Measurements from ENCODE around the gene TOR4A.
"Not testable (repeated sequence)": the region's sequence is repeated elsewhere in the genome, so short reads cannot be mapped to it uniquely, and the experiment has no call there.

The TOR4A gene

GRCh38 chr9:137237759-137238726 is 39.5 kb upstream of the TOR4A start:
- no peak overlapping the region for H3K27ac ChIP-seq (ENCODE audit: low read length)
- no peak overlapping the region for H3K4me3 ChIP-seq (ENCODE audit: low read depth in 1 of 2, low read length in 2 of 2)
- DNase-seq, result no peak
- peaks cover 15% of the 10 kb centered on the region for H3K36me3 ChIP-seq (ENCODE audit: insufficient read depth, low read length)
- ATAC-seq (ENCODE audit: insufficient read depth, low read depth), result no peak
- H3K79me2 ChIP-seq (ENCODE audit: insufficient read depth, low read length), result peaks cover 25% of the 10 kb centered on the region
- H3K9me3 ChIP-seq (ENCODE audit: insufficient read depth, low read length, severe bottlenecking), result no peaks in the 10 kb centered on the region
- H3K4me1 ChIP-seq (ENCODE audit: insufficient read depth, low read length), result peaks cover 50% of the 10 kb centered on the region
- H3K4me2 ChIP-seq (ENCODE audit: insufficient read depth, low read length), result 0 out of 2 replicates have a peak overlapping the region, but pooled peaks have one; percentile 12
- no peak overlapping the region; the same call in 1 of the 2 replicates for H3K9ac ChIP-seq (ENCODE audit: low read depth, low read length)
- H3K27me3 ChIP-seq (ENCODE audit: insufficient read depth, low read length, poor library complexity), result no peaks in the 10 kb centered on the region
- H2AFZ ChIP-seq (ENCODE audit: low read depth, low read length), result no peak overlapping the region
- TF ChIP-seq CTCF (IDR thresholded peaks at IDR 0.05; ENCODE audit: borderline replicate concordance, extremely low read depth, low read length, poor library complexity, severe bottlenecking), result no peak
- TF ChIP-seq EZH2 (IDR thresholded peaks at IDR 0.05; ENCODE audit: borderline replicate concordance, low read depth, low read length, severe bottlenecking), result no peak
- H4K20me1 ChIP-seq (ENCODE audit: insufficient read depth, low read length), result peaks cover 29% of the 10 kb centered on the region

DNA sequence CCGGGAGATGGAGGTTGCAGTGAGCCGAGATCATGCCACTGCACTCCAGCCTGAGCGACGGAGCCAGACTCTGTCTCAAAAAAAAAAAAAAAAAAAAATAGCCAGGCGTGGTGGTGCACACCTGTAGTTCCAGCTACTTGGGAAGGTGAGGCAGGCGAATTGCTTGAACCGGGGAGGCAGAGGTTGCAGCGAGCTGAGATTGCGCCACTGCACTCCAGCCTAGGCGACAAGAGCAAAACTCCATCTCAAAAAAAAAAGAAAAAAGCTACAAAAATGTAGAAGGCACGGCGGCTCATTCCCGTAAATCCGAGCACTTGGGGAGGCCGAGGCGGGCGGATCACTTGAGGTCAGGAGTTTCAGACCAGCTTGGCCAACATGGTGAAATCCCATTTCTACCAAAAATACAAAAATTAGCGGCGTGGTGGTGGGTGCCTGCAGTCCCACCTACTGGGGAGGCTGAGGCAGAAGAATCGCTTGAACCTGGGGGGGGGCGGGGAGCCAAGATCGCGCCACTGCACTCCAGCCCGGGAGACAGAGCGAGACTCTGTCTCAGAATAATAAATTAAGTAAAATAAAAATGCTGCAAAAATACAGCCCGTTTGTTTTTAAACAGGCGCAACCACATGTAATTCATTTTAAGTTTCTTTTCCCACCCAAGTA is 37.9 kb upstream of the TOR4A start:
- H4K20me1 ChIP-seq (ENCODE audit: insufficient read depth, low read length), result peaks cover 44% of the 10 kb centered on the region
- H3K27ac ChIP-seq (ENCODE audit: low read length), result peak overlapping the region; percentile 89
- H3K9ac ChIP-seq (ENCODE audit: low read depth, low read length), result peak overlapping the region; percentile 89
- peak overlapping the region; percentile 35 to 77; a peak in 3 of 4 replicates for H3K4me3 ChIP-seq (ENCODE audit: low read depth in 1 of 2, low read length in 2 of 2)
- peaks cover 55% of the 10 kb centered on the region for H3K4me1 ChIP-seq (ENCODE audit: insufficient read depth, low read length)
- H3K9me3 ChIP-seq (ENCODE audit: insufficient read depth, low read length, severe bottlenecking); H3K27me3 ChIP-seq (ENCODE audit: insufficient read depth, low read length, poor library complexity); ATAC-seq (ENCODE audit: insufficient read depth, low read depth); DNase-seq: not testable (repeated sequence)
- H3K4me2 ChIP-seq (ENCODE audit: insufficient read depth, low read length), result peak overlapping the region; percentile 91
- H3K79me2 ChIP-seq (ENCODE audit: insufficient read depth, low read length), result peaks cover 25% of the 10 kb centered on the region
- peaks cover 25% of the 10 kb centered on the region for H3K36me3 ChIP-seq (ENCODE audit: insufficient read depth, low read length)
- H2AFZ ChIP-seq (ENCODE audit: low read depth, low read length), result peak overlapping the region; percentile 68; the same call in 1 of the 2 replicates

- Histone ChIP-seq H3K9ac (ENCODE audit: low read depth, low read length) (peak overlapping the region; percentile 89), H3K4me2 (ENCODE audit: insufficient read depth, low read length) (peak overlapping the region; percentile 91), H3K4me1 (ENCODE audit: insufficient read depth, low read length) (peaks cover 55% of the 10 kb centered on the region), H3K79me2 (ENCODE audit: insufficient read depth, low read length) (peaks cover 25% of the 10 kb centered on the region), H4K20me1 (ENCODE audit: insufficient read depth, low read length) (peaks cover 49% of the 10 kb centered on the region), H3K36me3 (ENCODE audit: insufficient read depth, low read length) (peaks cover 25% of the 10 kb centered on the region), H3K27ac (ENCODE audit: low read length) (peak overlapping the region; percentile 89), H3K9me3 (ENCODE audit: insufficient read depth, low read length, severe bottlenecking) (no peaks in the 10 kb centered on the region), H2AFZ (ENCODE audit: low read depth, low read length) (peak overlapping the region; percentile 68), H3K4me3 (ENCODE audit: low read depth in 1 of 2, low read length in 2 of 2) (peak overlapping the region; percentile 35 to 77; a peak in 3 of 4 replicates), H3K27me3 (ENCODE audit: insufficient read depth, low read length, poor library complexity) (no peaks in the 10 kb centered on the region)
- ATAC-seq (ENCODE audit: insufficient read depth, low read depth) (peak; percentile 54), DNase-seq (peak; percentile 76)
- TF ChIP-seq EZH2 (IDR thresholded peaks at IDR 0.05; ENCODE audit: borderline replicate concordance, low read depth, low read length, severe bottlenecking) (no peak), CTCF (IDR thresholded peaks at IDR 0.05; ENCODE audit: borderline replicate concordance, extremely low read depth, low read length, poor library complexity, severe bottlenecking) (no peak)
Observed at GRCh38 chr9:137240318-137240840, 37.1 kb upstream of the TOR4A start.
